Ascending aorta (tissue), 2 donors: ENCODE data around the gene RTCA. TPM values are rescaled to one million over a fixed set of nuclear protein-coding genes. Genes with fewer than 3 reads are reported as not detected.
A peak's percentile ranks its signal among the peaks of the same experiment; 100 is the strongest.

Experiments used
- DNase-seq, 2 donors: peaks; one replicate each; pipeline ENCODE4 v3.0.0-alpha.2; 2019; ENCODE audit warnings: low spot score in 2 of 2
- H3K27ac ChIP-seq, 2 donors: fragments of 200-600 bp; sonication (generic); one replicate each; pipeline ENCODE4 v1.5.1; 2016 to 2017; ENCODE audit warnings: mild to moderate bottlenecking in 1 of 2
- H3K27me3 ChIP-seq: fragments of 200-600 bp; sonication (generic); one replicate; pipeline ENCODE4 v1.5.1; 2017
- H3K36me3 ChIP-seq, 2 donors: fragments of 200-600 bp; sonication (generic); one replicate each; pipeline ENCODE4 v1.5.1; 2016
- H3K4me1 ChIP-seq, 2 donors: fragments of 200-600 bp; sonication (generic); one replicate each; pipeline ENCODE4 v1.5.1; 2016 to 2017; ENCODE audit warnings: mild to moderate bottlenecking in 1 of 2
- H3K4me3 ChIP-seq, 2 donors: fragments of 200-600 bp; sonication (generic); one replicate each; pipeline ENCODE4 v1.5.1; 2016 to 2017; ENCODE audit warnings: mild to moderate bottlenecking in 1 of 2
- H3K9me3 ChIP-seq, 2 donors: fragments of 200-600 bp; sonication (generic); one replicate each; pipeline ENCODE4 v1.5.1; 2016
- CTCF ChIP-seq, 3 experiments: fragments of 200-600 bp in 2 of 3; fragments of 450-650 bp in 1 of 3; sonication (generic) in 2 of 3; IDR thresholded peaks; one replicate each; pipeline ENCODE4 v1.5.1; 2016 to 2019; ENCODE audit warnings: antibody characterized with exemption in 3 of 3, mild to moderate bottlenecking in 1 of 3, moderate library complexity in 1 of 3
- intact Hi-C: fragments of 100-400 bp; cut with DNase I; formaldehyde crosslinking; loops from one replicate; pipeline ENCODE4 v1.15.1; 2023
- total RNA-seq: library from RNA; depleted of rRNA; stranded (reverse); fragments of >200 nt; gene quantifications from one replicate; pipeline ENCODE4 v1.1.0, GENCODE V29; 2016

Gene RTCA
- total RNA-seq, 1 donor from 2014 or later = 2.8 TPM

DNA sequence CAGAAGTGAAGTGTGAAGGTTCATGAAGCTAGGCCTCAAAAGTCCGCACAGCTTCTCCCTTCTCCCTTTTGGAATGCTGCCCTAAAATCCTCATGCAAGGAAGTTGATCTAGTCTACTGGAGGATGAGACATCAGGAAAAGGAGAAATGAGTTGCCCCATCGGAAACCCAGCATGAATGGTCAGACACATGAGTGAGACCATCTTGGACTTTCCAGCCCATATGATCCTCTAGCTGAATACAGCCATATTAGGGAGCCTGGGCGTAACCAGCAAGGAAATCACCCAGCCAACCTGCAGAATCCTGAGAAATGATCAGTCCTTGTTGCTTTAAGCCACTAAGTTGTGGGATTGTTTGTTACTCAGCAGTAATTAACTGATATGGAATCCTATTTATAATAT is 28.9 kb upstream of the RTCA start:
- TF ChIP-seq CTCF (IDR thresholded peaks at IDR 0.05) = no peak
- H3K4me3 ChIP-seq = no peak overlapping the region
- H3K27me3 ChIP-seq = no peaks in the 10 kb centered on the region
- intact Hi-C loops = no loop called here
- no peak for DNase-seq
- peaks cover 7 to 40% of the 10 kb centered on the region in 2 donors for H3K36me3 ChIP-seq
- H3K4me1 ChIP-seq = no peaks in the 10 kb centered on the region
- no peak overlapping the region for H3K27ac ChIP-seq
- no peaks in the 10 kb centered on the region for H3K9me3 ChIP-seq

- no peak for TF ChIP-seq CTCF (IDR thresholded peaks at IDR 0.05)
- Histone ChIP-seq H3K4me1 (no peaks in the 10 kb centered on the region), H3K4me3 (no peak overlapping the region), H3K9me3 (no peaks in the 10 kb centered on the region), H3K27me3 (no peaks in the 10 kb centered on the region), H3K27ac (no peak overlapping the region), H3K36me3 (peaks cover 0 to 18% of the 10 kb centered on the region in 2 donors)
- no peak for DNase-seq
- intact Hi-C loops = no loop called here
Observed at GRCh38 chr1:100239961-100240360, 26.1 kb upstream of the RTCA start.

DNA sequence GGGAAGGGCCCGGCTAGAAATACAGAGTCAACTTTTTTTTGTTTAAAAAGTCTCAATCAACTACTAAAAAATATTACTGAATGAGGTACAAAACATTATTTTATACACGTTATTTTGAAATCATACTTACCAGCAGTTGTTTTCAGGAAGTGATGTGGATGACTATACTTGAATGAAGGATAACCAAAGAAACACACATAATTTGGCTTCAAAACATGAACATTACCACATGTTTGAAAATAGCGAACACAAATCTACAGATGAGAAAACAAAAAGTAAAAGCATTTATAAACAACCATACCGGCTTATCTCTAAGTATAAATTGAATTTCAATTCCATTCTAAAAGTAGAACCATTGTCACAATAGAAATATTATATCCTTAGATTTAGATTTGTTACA is 25.4 kb upstream of the RTCA start:
- no peak overlapping the region for H3K4me3 ChIP-seq
- no peaks in the 10 kb centered on the region for H3K27me3 ChIP-seq
- no peak overlapping the region for H3K27ac ChIP-seq
- no peak for TF ChIP-seq CTCF (IDR thresholded peaks at IDR 0.05)
- no peaks in the 10 kb centered on the region for H3K4me1 ChIP-seq
- intact Hi-C loops = no loop called here
- H3K9me3 ChIP-seq = no peaks in the 10 kb centered on the region
- peaks cover 0 to 18% of the 10 kb centered on the region in 2 donors for H3K36me3 ChIP-seq
- no peak for DNase-seq

DNA sequence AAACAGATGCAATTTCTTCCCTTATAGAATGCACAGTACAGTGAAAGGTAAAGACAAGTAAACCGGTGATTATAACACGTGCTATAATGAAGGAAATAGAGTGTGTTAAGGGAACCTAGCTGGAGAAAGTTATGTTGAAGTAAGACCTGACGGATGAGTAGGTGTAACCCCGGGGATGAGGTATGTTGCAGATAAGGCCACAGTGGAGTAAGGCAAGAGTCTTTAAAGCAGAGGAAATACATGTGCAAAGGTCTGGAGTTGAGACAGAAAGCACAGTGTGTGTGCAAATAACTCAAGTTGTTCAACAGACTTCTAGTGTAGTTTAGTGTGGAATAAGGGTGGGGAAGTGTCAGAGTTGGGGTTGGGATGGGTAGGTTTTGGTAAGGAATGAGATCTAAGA is 19.3 kb upstream of the RTCA start:
- no peak for TF ChIP-seq CTCF (IDR thresholded peaks at IDR 0.05)
- DNase-seq = no peak
- Histone ChIP-seq H3K4me1 (no peaks in the 10 kb centered on the region), H3K27ac (no peak overlapping the region), H3K27me3 (no peaks in the 10 kb centered on the region), H3K9me3 (no peaks in the 10 kb centered on the region), H3K4me3 (no peak overlapping the region), H3K36me3 (no peaks in the 10 kb centered on the region)
- intact Hi-C loops = loop anchor here (5.0 kb wide), 2 partner anchors 114 to 399 kb away; partner anchors contain the start of genes SASS6 and TRMT13

DNA sequence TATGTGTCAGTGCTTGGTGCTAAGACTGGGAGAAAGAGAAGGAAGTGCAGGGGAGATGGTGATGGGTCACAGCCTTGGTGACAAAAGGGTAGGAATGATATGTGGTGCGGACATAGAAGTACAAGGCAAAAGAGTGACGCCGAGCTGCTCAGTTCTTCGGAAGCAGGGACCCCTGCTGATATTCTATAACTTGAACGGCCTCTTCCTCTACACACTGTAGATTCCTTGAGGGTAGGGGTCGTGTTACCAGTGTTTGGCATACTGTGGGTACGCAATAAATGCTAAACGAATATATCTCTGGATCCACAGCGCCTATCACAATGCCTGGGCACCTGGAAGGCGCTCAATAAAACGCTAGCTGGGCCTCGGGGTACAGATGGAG is 16.9 kb upstream of the RTCA start:
- no peaks in the 10 kb centered on the region for H3K36me3 ChIP-seq
- intact Hi-C loops = loop anchor here (1.0 to 5.0 kb wide), 6 partner anchors 17 to 646 kb away; partner anchors contain the start of genes CDC14A, EXTL2, RTCA and SASS6
- TF ChIP-seq CTCF (IDR thresholded peaks at IDR 0.05) = no peak
- peak overlapping the region; percentile 85 to 86 for H3K27ac ChIP-seq
- H3K9me3 ChIP-seq = no peaks in the 10 kb centered on the region
- no peak for DNase-seq
- H3K4me3 ChIP-seq = peak overlapping the region; percentile 57 to 85
- no peaks in the 10 kb centered on the region for H3K27me3 ChIP-seq
- H3K4me1 ChIP-seq = no peaks in the 10 kb centered on the region
